Prostate gland (tissue), 2 donors: Measurements from ENCODE around the gene SETBP1.

ENCODE experiments used
- CTCF ChIP-seq, 4 experiments: fragments of 200-600 bp in 2 of 4; fragments of 450-650 bp in 2 of 4; sonication (generic) in 2 of 4; IDR thresholded peaks; 1 replicate in 3 of 4; 2 replicates in 1 of 4; pipeline ENCODE4 v1.5.1; 2016 to 2019; ENCODE audit warnings: antibody characterized with exemption in 4 of 4, mild to moderate bottlenecking in 2 of 4, moderate library complexity in 2 of 4
- POLR2AphosphoS5 ChIP-seq: sonication (generic); formaldehyde crosslinking; IDR thresholded peaks from one replicate; pipeline ENCODE4 v1.6.1; 2017; ENCODE audit warnings: antibody characterized with exemption

GRCh38 chr18:45012286-45012685 is 331.6 kb downstream of the SETBP1 start:
- TF ChIP-seq CTCF (IDR thresholded peaks at IDR 0.05) (no peak), POLR2AphosphoS5 (no peak)
